HG02938 (cell line): Measurements from ENCODE around the gene NPAS2.

Source experiments
- ATAC-seq: cut with Tn5 transposase; IDR thresholded peaks from one replicate; pipeline ENCODE4 v1.9.1; 2021; ENCODE audit warnings: mild to moderate bottlenecking, moderate library complexity; ENCODE audit not compliant: unreplicated experiment

Gene NPAS2

DNA sequence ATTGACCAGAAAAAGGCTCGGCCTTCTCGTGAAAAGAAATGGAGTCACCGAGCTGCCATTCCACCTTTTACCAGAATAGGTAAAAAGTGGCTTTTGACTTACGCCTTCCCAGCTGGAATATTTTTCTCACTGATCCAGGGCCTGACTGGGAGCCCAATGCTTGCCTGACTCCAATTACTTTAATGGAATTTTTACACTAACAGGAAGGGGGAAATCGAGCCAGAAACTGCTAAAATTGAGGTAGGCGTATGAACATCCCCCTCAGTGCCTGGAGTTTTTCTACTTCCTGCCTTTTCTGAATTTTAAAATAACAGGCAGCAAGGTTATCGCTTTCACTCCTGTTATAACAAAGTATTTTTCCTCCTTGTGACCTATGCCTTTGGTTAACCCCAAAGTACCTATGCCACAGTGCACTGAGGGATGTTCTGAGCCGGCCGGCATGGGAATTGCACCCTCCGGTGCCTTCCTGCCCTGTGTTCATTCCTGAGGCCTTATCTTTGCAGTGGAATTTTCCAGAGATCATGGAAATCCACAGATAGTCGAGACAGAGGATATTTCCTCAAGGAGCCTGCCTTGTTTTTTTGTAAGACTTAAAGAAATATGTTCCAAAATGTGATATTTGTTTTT lies 163.9 kb downstream of the NPAS2 start:
- no peak for ATAC-seq

DNA sequence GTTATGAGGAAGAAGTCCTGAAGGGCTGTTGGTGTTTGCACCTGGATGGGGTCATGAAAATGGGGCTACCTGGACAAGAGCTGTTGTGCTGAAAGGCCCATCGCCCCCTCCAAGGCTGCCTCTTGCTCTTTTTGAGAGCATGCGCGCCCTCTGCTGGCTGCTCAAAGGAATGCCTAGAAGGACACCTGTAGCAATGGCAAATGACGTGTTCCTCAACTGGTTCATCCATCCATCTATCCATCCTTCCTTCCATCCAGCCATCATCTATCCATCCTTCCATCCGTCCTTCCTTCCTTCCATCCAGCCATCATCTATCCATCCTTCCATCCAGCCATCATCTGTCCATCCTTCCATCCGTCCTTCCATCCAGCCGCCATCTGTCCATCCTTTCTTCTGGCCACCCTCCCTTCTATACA lies 165.0 kb downstream of the NPAS2 start:
- no peak for ATAC-seq

DNA sequence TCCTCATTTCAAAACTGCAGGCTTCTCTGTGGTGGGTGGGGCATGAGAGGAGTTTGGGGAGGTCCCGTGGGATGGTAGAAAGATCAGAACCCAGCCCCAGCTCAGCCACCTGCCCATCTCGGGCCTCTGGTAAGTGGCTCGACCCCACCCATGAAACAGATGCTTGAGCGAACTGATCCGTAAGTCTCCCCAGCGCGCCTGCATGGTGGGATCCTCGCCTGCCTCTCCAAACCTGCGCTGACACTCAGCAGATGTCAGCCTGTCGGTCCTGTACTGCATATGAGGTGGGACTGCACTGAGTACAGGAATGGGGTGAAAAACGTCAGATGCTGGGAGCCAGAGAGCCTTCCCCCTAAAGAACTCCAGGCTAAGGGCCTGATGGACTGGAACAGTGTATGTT lies 166.2 kb downstream of the NPAS2 start:
- ATAC-seq: no peak

DNA sequence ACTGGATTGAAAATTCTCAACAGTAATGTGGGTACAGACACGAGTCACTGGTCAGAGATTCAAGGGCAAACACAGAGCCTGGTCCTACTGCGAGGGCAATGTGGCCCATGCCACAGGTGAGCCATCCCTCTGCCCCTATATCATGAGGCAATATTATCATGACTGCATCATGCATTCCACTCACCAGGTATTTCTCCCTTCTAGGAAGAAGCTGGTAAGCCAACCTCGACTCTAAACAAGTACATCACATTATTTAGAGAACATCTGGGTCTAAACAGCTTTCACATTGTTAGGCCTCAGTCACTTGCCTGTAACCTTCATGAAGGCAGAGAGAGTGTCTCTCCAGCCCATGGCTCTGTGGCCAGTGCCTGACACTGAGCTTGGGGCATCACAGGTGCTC lies 167.6 kb downstream of the NPAS2 start:
- ATAC-seq: no peak

DNA sequence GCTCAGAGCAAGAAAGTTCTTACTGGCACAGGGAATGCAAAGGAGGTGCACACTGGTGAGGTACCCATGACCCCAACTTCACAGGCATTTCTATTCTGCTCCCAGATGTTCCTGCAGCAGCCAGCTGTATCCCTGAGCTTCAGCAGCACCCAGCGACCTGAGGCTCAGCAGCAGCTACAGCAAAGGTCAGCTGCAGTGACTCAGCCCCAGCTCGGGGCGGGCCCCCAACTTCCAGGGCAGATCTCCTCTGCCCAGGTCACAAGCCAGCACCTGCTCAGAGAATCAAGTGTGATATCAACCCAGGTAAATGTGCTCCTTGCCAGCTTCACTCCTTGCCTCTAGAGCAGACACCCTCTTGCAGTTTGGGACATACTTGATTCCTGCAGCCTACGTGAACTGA lies 168.0 kb downstream of the NPAS2 start:
- no peak for ATAC-seq

DNA sequence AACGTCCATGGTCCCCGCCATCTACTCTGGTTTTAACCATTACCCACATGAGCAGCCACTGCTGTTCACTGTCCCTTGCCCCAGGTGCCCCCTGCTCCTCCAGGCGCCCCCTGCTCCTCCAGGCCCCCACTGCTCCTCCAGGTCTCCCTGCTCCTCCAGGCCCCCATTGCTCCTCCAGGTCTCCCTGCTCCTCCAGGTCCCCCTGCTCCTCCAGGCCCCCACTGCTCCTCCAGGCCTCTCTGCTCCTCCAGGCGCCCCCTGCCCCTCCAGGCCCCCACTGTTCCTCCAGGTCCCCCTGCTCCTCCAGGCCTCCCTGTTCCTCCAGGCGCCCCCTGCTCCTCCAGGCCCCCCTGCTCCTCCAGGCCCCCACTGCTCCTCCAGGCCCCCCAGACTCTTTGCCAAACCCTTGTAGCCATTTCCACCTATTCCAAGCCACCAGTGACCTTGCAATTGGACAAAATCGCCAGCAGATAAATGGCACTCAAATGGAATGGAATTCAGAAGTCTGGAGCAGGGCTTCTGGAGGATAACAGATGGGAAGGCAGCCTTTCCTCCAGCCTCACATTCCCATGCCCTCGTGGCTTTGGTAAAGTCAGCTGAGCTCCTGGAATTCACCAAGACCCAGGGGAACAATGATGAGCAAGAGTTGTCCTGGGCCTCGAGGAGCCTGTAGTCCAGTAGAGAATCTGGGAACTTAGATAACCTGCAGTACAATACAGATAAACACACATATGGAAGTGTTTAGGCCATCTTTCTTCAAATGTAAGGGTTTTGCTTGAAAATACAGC lies 168.9 kb downstream of the NPAS2 start:
- no peak for ATAC-seq

DNA sequence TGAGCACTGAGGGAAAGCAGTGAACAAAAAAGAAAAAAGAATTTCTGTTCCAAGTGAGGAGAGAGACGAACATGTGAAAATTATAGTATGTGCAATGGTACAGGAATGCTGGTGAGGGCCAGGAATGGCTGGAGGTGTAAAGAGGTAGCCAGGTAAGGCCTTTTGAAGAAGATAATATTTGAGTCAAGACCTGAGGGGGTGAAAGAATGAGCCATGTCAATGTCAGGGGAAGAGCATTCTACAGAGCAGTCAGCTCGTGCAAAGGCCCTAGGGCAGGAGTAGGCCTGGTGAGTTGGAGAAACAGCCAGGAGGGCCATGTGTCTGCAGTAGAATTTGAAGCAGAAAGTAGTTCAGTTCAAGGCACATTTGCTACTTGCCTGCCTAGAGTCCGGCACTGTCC lies 169.7 kb downstream of the NPAS2 start:
- ATAC-seq: no peak

DNA sequence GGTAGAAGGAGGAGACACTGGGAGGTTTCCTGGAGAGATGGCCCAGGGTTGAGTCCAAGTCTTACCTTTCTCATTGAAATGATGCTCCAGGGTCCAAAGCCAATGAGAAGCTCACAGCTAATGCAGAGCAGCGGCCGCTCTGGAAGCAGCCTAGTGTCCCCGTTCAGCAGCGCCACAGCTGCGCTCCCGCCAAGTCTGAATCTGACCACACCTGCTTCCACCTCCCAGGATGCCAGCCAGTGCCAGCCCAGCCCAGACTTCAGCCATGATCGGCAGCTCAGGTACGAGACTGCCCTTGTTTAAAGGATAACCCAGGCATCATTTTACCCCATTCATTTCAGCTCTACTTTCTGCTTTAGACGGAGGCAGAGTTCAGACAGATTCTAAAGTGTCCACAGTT lies 170.2 kb downstream of the NPAS2 start:
- no peak for ATAC-seq

DNA sequence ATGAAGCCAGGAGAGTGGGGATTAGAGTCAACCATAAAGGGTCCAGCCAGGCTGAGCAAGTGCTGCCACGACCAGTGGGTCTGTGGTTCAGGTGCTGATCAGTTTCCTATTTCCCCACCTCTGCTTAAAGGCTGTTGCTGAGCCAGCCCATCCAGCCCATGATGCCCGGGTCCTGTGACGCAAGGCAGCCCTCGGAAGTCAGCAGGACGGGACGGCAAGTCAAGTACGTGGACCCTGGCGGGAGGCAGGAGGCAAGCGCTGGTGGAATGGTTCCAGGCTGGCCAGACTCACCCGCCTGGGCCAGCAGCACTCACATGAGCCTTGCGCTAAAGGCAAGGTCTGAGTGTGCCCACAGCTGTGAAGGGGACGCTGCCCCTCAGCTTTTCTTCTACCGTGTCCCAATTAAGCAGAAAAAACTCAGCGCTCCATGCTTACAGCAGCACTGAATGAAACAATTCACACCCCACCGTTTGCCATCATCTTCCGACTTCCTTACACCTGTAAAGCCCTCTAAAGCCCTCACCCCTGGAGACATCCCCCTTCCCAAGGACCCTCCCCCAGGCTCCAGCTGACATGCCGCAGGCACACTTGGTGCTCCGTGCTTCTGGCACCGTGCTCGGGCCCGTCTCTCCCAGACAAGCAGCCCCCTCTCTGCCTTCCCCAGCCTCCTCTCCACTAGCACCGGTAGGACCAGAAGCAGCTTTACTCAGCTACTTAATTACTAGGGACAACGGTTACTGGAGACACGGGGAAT lies 170.9 kb downstream of the NPAS2 start:
- no peak for ATAC-seq

DNA sequence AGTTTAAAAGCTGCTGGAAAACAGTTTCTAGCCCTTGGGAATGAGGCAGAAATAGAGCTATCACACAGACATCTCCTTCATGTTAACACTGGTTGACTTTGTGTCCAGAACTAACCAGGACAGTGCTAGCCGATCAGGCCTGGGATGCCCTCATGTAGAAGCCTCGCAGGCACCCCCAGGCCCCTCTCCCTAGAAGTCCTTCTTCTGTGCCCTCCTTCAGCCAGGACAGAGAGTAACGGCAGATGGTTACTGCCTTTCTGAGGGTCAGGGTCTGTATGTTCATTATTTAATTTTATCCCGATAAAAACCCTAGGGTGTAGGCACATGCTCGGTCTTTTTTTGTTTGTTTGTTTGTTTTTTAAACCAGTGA lies 171.4 kb downstream of the NPAS2 start:
- ATAC-seq: no peak

DNA sequence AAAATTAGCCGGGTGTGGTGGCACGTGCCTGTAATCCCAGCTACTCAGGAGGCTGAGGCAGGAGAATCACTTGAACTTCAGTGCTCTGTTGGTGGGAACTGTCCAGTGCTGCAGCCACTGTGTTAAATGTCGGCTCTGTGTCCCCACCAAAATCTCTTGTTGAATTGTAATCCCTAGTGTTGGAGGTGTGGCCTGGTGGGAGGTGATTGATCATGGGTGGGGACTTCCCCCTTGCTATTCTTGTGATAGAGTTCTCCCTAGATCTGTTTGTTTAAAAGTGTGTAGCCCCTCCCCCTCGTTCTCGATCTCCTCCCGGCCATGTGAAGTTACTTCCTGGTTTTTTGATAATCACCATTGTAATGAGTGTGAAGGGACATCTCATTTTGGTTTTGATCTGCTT lies 172.3 kb downstream of the NPAS2 start:
- no peak for ATAC-seq

DNA sequence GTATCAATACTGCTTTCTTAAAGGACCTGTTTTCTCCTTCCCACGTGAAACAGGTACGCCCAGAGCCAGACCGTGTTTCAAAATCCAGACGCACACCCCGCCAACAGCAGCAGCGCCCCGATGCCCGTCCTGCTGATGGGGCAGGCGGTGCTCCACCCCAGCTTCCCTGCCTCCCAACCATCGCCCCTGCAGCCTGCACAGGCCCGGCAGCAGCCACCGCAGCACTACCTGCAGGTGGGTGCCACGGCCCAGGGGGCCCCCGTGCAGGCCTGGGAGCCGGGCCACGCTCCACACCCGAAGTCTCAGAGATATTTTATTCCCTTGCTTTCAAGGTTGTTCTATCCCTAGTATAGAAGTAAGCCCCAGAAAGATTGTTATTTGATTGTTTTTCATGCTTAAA lies 173.4 kb downstream of the NPAS2 start:
- ATAC-seq: no peak

DNA sequence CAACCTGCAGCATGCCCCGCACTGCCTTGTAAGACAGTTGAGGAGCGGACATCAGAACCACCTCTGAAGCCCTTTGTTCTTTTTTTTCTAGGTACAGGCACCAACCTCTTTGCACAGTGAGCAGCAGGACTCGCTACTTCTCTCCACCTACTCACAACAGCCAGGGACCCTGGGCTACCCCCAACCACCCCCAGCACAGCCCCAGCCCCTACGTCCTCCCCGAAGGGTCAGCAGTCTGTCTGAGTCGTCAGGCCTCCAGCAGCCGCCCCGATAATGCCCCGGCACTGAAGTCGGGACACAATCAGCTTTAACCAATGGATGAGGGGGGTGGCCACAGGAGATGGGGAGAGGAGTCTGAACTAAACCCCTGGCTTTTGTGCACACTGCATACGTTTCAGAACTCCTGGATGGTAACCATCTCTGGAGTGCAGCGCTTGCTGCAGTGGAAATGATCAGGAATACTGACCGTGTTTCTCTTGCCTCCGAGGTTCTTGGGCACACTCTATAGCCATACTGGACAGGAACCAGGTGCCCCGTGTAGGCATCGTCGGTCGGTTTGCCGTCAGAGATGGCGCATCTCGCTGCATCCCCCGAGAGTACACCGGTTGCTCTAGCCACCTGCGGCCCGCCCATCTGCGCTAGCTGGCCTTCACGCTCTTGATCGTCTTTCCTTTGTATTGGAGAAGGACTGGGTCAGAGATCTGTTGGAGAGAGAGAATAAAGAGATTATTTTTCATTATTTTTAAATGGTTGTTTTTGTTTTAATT lies 175.6 kb downstream of the NPAS2 start:
- ATAC-seq: no peak

DNA sequence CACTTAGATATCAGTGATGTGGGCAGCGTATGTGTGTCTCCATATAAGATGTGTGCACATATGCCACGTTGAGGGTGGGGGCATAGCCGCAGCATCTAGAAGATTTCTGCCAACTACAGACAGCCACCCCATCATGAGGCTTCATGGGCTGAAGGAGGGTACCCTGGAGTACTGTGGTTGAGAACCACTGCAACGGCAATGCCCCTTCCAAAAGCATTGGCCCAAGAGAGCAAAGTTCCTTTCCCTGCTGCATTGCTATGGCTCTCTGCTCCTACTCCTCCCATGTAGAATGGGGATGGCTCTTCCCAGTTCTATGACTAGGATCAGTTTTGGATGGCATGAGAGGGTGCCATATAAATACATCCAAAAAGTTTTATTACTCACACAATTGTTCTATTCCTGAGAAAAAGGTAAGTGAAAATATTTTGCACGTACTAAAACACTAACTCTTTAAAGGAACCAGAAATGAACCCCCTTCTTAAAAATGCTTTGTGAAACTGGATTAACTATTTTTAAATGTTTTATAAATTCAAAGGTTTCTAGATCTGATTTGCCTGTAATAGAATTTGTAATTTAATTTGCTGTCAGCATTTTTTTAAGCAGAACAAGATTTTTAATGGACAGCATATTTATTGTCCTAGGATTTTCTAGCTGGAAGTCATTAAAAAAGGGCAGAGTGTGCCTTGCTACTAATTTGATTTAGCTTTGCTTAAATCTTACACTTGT lies 177.7 kb downstream of the NPAS2 start:
- no peak for ATAC-seq

DNA sequence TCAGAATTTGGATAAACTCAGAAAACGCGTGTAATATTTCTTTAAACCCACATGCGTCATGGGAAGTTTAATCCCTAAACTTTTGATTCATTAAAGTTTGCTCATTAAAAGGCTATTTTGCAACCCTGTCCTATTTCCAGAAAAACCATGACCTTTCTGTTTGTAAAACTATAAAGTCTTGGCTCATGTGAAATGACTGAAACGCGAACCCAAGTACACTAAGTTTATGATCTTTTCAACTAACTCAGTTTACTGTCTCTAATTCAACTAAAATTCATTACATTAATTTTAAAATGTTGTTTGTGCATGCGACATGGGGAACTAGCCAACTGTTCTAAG lies 178.3 kb downstream of the NPAS2 start:
- ATAC-seq: no peak

DNA sequence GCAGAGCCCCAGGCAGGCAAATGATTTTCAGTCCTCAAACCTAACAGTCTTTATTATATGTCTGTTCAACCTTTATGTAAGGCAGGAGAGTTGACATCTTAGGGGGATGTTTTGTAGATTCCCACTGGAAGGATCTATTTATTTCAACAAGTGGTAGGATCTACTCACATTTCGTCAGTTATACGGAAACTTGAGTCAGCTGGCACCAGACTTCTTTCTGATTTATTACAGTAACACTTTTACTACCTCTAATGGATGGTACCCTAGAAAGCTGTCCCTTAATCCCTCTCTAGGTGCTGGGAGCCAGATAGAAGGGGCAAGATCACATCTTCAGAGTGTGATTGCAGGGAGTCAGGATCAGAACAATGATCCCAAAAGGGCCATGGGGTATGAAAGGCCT lies 180.1 kb downstream of the NPAS2 start:
- ATAC-seq: no peak

DNA sequence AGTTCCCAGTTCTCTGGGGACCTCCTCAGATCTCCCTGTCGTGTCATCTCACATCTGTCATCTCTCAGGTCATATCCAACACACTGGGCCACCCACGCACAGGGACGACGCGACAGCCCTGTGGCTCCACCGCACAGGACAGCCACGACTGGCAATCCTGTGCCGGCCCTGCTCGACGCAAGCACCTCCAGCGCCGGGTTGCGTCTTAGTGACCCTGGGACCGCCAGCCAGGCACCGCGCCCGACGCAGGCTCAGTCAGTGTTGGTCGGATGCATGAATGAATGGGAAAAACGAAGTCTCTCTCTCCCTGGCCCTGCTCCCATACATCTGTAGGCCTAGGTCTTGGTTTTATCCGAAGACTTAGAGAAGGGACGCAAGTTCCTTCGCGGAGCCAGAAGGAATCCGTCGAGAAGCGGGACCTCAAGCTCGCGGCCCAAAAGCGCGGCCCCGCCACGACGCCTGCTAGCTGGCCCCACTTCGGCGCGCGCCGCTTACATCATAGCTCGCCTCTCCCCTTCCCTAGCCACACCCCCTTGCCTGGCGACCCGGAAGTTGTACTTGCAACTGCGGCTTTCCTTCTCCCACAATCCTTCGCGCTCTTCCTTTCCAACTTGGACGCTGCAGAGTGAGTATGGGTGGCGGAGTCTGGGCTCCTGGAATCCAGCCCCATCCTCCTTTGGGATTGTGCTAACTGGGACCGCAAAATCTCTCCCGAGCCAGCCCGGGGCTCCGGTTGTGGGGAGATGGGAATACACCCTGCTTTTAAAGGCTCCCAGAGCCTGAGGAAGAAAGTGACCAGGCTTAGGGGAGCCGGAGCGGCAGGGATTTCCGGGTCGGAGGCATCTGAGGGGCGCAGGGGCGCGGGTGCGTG lies 182.0 kb downstream of the NPAS2 start, which contains the start of gene RPL31:
TSS of gene RPL31 (plus strand) at position 599 of the 871 bp plus-strand sequence. CDS start 413 bp downstream, outside the sequence.
- peak; percentile 94 for ATAC-seq

DNA sequence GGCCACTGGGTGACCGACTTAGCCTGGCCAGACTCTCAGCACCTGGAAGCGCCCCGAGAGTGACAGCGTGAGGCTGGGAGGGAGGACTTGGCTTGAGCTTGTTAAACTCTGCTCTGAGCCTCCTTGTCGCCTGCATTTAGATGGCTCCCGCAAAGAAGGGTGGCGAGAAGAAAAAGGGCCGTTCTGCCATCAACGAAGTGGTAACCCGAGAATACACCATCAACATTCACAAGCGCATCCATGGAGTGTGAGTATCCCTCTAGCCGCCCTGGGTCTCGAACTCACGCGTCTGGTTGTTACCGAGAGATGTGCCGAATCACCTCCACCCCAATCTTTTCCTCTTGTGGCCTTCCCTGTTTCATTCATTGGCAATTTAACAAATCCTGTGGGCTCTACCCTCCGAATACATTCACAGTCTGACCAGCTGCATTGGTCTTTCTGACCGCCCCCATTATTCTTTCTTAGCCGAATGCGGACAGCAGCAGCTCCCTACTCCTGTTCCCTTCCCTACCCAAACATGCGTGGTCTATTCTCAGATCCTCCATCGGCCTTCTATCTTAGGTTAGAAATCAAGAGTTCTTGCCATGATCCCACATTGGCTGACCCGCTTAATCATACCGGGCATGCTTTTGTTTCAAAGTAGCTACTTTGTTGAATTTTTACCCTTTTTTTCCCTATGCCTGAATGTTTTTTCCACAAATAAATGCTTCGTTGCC lies 182.8 kb downstream of the NPAS2 start:
- no peak for ATAC-seq

DNA sequence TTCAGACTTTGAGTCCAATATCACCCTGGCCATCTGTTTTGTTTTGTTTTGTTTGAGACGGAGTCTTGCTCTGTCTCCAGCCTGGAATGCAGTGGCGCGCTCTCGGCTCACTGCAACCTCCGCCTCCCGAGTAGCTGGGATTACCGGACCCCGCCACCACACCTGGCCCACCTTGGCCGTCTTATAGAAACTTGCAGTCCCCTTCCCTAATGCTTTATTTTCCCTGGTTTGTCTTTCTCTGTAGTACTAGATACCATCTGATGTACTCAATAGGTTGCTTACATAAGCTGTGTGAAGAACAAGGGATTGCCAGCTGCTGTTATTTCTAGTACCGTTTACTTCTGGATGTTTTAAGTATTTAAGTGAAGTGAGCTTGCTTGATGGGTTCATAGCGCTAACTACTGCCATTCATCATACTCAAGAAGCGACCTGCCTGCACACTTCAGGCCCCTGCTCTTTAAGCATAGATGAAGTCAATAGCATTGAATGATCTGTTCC lies 183.4 kb downstream of the NPAS2 start:
- ATAC-seq: no peak
